ENCODE measurements around the gene RHOA. TPM values are rescaled to one million over a fixed set of nuclear protein-coding genes. Genes with fewer than 3 reads are reported as not detected.
"Not testable (repeated sequence)": the region's sequence is repeated elsewhere in the genome, so short reads cannot be mapped to it uniquely, and the experiment has no call there.

Gene RHOA
- total and polyA plus RNA-seq, 10 of the 15 experiments (the other 5 are each of a cell fraction or from before 2014, with no cell fraction given) = 246 to 1,049 (median 515) TPM

- WGBS (ENCODE audit: insufficient coverage, insufficient replicate concordance, low lambda C conversion rate, missing lambda C conversion rate) = 97% methylated on average over 12 of the region's 12 CpGs
- BruUV-seq (replicated peaks); H3K27ac ChIP-seq (ENCODE audit: control insufficient read depth, insufficient read depth); H3K79me2 ChIP-seq (ENCODE audit: control insufficient read depth, insufficient read depth, low read length); DNase-seq (ENCODE audit: low read depth, low spot score); H3K9ac ChIP-seq (ENCODE audit: control insufficient read depth, insufficient read depth, low read length); H4K20me1 ChIP-seq (ENCODE audit: control insufficient read depth, insufficient read depth); H3K27me3 ChIP-seq (replicated peaks in 1 of 2; ENCODE audit: control insufficient read depth in 2 of 2, insufficient read depth in 2 of 2, low read length in 1 of 2); FAIRE-seq; H3K4me3 ChIP-seq; H3K9me3 ChIP-seq (replicated peaks; ENCODE audit: control insufficient read depth, insufficient read depth, low read length); H3K4me2 ChIP-seq (ENCODE audit: control insufficient read depth, insufficient read depth); POLR2A ChIA-PET; H3K36me3 ChIP-seq (ENCODE audit: control insufficient read depth in 2 of 2, insufficient read depth in 2 of 2, low read length in 1 of 2); ATAC-seq; H2AFZ ChIP-seq (ENCODE audit: control insufficient read depth, low read depth, low read length): not testable (repeated sequence)
- peaks cover 43% of the 10 kb centered on the region for H3K4me1 ChIP-seq (ENCODE audit: control insufficient read depth, insufficient read depth, low read length)
- intact Hi-C loops (cut with micrococcal nuclease; ENCODE audit: unreplicated experiment) (loop anchor here (10.0 kb wide), 1 partner anchor 324 kb away; the partner anchor contains the start of genes IMPDH2 and NDUFAF3), in situ Hi-C loops (cut with MboI) (loop anchor here (5.0 kb wide), 1 partner anchor 99 kb away; no protein-coding TSS in a partner anchor)
- CTCF ChIA-PET = interaction anchor here (1.9 kb wide), 1 partner anchor 8 kb away, joined by 7 read pairs; the partner anchor contains the start of gene USP4
- RAD21 ChIA-PET (ENCODE audit: unreplicated experiment) = interaction anchor here (4.3 kb wide), 1 partner anchor 8 kb away, joined by 23 read pairs; the partner anchor contains the start of gene USP4
- SMC1A ChIA-PET (ENCODE audit: uncharacterized antibody, unreplicated experiment) = interaction anchor here (1.0 kb wide), 1 partner anchor 8 kb away, joined by 4 read pairs; the partner anchor contains the start of gene USP4
Measured at GRCh38 chr3:49348361-49348760, 63.4 kb downstream of the RHOA start.

- TF ChIP-seq SPI1 (IDR thresholded peaks at IDR 0.05; ENCODE audit: borderline replicate concordance, insufficient read depth, low read depth, low read length) (peak; percentile 50; the same call in 1 of the 2 replicates), NFXL1 (IDR thresholded peaks at IDR 0.05; ENCODE audit: borderline replicate concordance) (no peak)
- H3K79me2 ChIP-seq (ENCODE audit: control insufficient read depth, insufficient read depth, low read length) = no peaks in the 10 kb centered on the region; the same call in 1 of the 2 replicates
- H4K20me1 ChIP-seq (ENCODE audit: control insufficient read depth, insufficient read depth) = no peaks in the 10 kb centered on the region
- ChIA-PET SMC1A (ENCODE audit: uncharacterized antibody, unreplicated experiment) (interaction anchor here (0.7 kb wide), 1 partner anchor 1825 kb away, joined by 3 read pairs; no protein-coding TSS in a partner anchor), RAD21 (ENCODE audit: unreplicated experiment) (interaction anchor here (0.8 kb wide), 1 partner anchor 9 kb away, joined by 3 read pairs; no protein-coding TSS in a partner anchor), CTCF (interaction anchor here (2.6 kb wide), 1 partner anchor 102 kb away, joined by 11 read pairs; no protein-coding TSS in a partner anchor), POLR2A (interaction anchor here (0.7 to 4.2 kb wide), 3 partner anchors 11 to 189 kb away, joined by 4 to 27 read pairs (median 17); partner anchors contain the start of genes GPX1, RHOA and TCTA)
- 94% methylated on average over 6 of the region's 6 CpGs for whole genome bisulfite sequencing (ENCODE audit: insufficient coverage, insufficient replicate concordance, low lambda C conversion rate, missing lambda C conversion rate)
- no peak overlapping the region for H3K9ac ChIP-seq (ENCODE audit: control insufficient read depth, insufficient read depth, low read length)
- no peaks in the 10 kb centered on the region for H3K9me3 ChIP-seq (replicated peaks; ENCODE audit: control insufficient read depth, insufficient read depth, low read length)
- no peak for DNase-seq (ENCODE audit: low read depth, low spot score)
- no peak overlapping the region for H2AFZ ChIP-seq (ENCODE audit: control insufficient read depth, low read depth, low read length)
- BruUV-seq (replicated peaks) = no TSS peak
- no peak for ATAC-seq
- in situ Hi-C loops (cut with MboI) = loop anchor here (5.0 kb wide), 1 partner anchor 100 kb away; no protein-coding TSS in a partner anchor
- no peaks in the 10 kb centered on the region for H3K27me3 ChIP-seq (replicated peaks in 1 of 2; ENCODE audit: control insufficient read depth in 2 of 2, insufficient read depth in 2 of 2, low read length in 1 of 2)
- intact Hi-C loops (cut with micrococcal nuclease; ENCODE audit: unreplicated experiment) = loop anchor here (10.0 kb wide), 1 partner anchor 322 kb away; the partner anchor contains the start of genes IMPDH2 and NDUFAF3
- H3K4me3 ChIP-seq = no peak overlapping the region
- no peak for FAIRE-seq
- no peaks in the 10 kb centered on the region for H3K36me3 ChIP-seq (ENCODE audit: control insufficient read depth in 2 of 2, insufficient read depth in 2 of 2, low read length in 1 of 2)
- H3K4me1 ChIP-seq (ENCODE audit: control insufficient read depth, insufficient read depth, low read length) = peaks cover 42% of the 10 kb centered on the region
- H3K27ac ChIP-seq (ENCODE audit: control insufficient read depth, insufficient read depth) = peak overlapping the region; percentile 89; the same call in 1 of the 2 replicates
- no peak overlapping the region for H3K4me2 ChIP-seq (ENCODE audit: control insufficient read depth, insufficient read depth)
Measured at GRCh38 chr3:49346797-49347251, 65.0 kb downstream of the RHOA start.
